Endothelial cell (in vitro differentiated cells): Measurements from ENCODE around the gene ZFR. TPM values are rescaled to one million over a fixed set of nuclear protein-coding genes. Genes with fewer than 3 reads are reported as not detected.
A peak's percentile ranks its signal among the peaks of the same experiment; 100 is the strongest.

ENCODE experiments used
- DNase-seq: peaks from one replicate; pipeline ENCODE4 v3.0.0; 2021; ENCODE audit warnings: low spot score
- H3K27ac Mint-ChIP-seq: one replicate; pipeline ENCODE4 v1.8.0; 2021; ENCODE audit warnings: mixed read lengths, inconsistent platforms; ENCODE audit not compliant: unreplicated experiment
- H3K27me3 Mint-ChIP-seq: one replicate; pipeline ENCODE4 v1.8.0; 2021; ENCODE audit warnings: mild to moderate bottlenecking, moderate library complexity, mixed read lengths, inconsistent platforms; ENCODE audit not compliant: unreplicated experiment
- H3K36me3 Mint-ChIP-seq: one replicate; pipeline ENCODE4 v1.8.0; 2021; ENCODE audit warnings: mild to moderate bottlenecking, low read depth, mixed read lengths, inconsistent platforms; ENCODE audit not compliant: unreplicated experiment
- H3K4me1 Mint-ChIP-seq: one replicate; pipeline ENCODE4 v1.8.0; 2021; ENCODE audit warnings: mild to moderate bottlenecking, mixed read lengths, inconsistent platforms; ENCODE audit not compliant: unreplicated experiment
- H3K4me3 Mint-ChIP-seq: one replicate; pipeline ENCODE4 v1.8.0; 2021; ENCODE audit warnings: mild to moderate bottlenecking, mixed read lengths, inconsistent platforms; ENCODE audit not compliant: unreplicated experiment
- H3K9me3 Mint-ChIP-seq: one replicate; pipeline ENCODE4 v1.8.0; 2021; ENCODE audit warnings: mixed read lengths, inconsistent platforms; ENCODE audit not compliant: unreplicated experiment
- CTCF ChIP-seq: fragments of 200-600 bp; sonication (generic); IDR thresholded peaks from one replicate; pipeline ENCODE4 v1.5.0; 2021; ENCODE audit warnings: antibody characterized with exemption; ENCODE audit not compliant: unreplicated experiment
- total RNA-seq: library from RNA; stranded (reverse); fragmentation: NEBNext Ultra II Directional; extraction: Animal tissue kit (Norgen Biotek cat#: 25700); gene quantifications from one replicate; pipeline ENCODE4 v1.2.1, GENCODE V29; 2021; ENCODE audit not compliant: unreplicated experiment

Gene ZFR
- total RNA-seq, 1 donor from 2014 or later = 72.9 TPM

- no peak for TF ChIP-seq CTCF
- Mint-ChIP-seq H3K4me1 (no peaks in the 10 kb centered on the region), H3K4me3 (no peak overlapping the region), H3K27ac (no peak overlapping the region), H3K9me3 (no peaks in the 10 kb centered on the region), H3K27me3 (peaks cover 4% of the 10 kb centered on the region), H3K36me3 (peaks cover 23% of the 10 kb centered on the region)
- DNase-seq = no peak
Measured at GRCh38 chr5:32383586-32383985, 61.0 kb downstream of the ZFR start.

GRCh38 chr5:32383065-32383464, 61.5 kb downstream of the ZFR start:
- peaks cover 4% of the 10 kb centered on the region for H3K27me3 Mint-ChIP-seq
- no peak for TF ChIP-seq CTCF
- no peaks in the 10 kb centered on the region for H3K9me3 Mint-ChIP-seq
- H3K36me3 Mint-ChIP-seq = peaks cover 19% of the 10 kb centered on the region
- H3K4me1 Mint-ChIP-seq = no peaks in the 10 kb centered on the region
- H3K4me3 Mint-ChIP-seq = no peak overlapping the region
- no peak for DNase-seq
- no peak overlapping the region for H3K27ac Mint-ChIP-seq

GRCh38 chr5:32379421-32379820, 65.1 kb downstream of the ZFR start:
- TF ChIP-seq CTCF = no peak
- no peak overlapping the region for H3K27ac Mint-ChIP-seq
- DNase-seq = no peak
- peaks cover 6% of the 10 kb centered on the region for H3K27me3 Mint-ChIP-seq
- H3K36me3 Mint-ChIP-seq = peaks cover 10% of the 10 kb centered on the region
- H3K4me3 Mint-ChIP-seq = no peak overlapping the region
- H3K9me3 Mint-ChIP-seq = no peaks in the 10 kb centered on the region
- H3K4me1 Mint-ChIP-seq = no peaks in the 10 kb centered on the region

GRCh38 chr5:32378966-32379365, 65.6 kb downstream of the ZFR start:
- H3K27ac Mint-ChIP-seq = peak overlapping the region; percentile 26
- no peak for DNase-seq
- H3K36me3 Mint-ChIP-seq = peaks cover 11% of the 10 kb centered on the region
- H3K27me3 Mint-ChIP-seq = peaks cover 6% of the 10 kb centered on the region
- no peak for TF ChIP-seq CTCF
- H3K4me1 Mint-ChIP-seq = no peaks in the 10 kb centered on the region
- H3K9me3 Mint-ChIP-seq = no peaks in the 10 kb centered on the region
- no peak overlapping the region for H3K4me3 Mint-ChIP-seq

GRCh38 chr5:32369542-32370155, 74.9 kb downstream of the ZFR start:
- Mint-ChIP-seq H3K4me1 (peaks cover 7% of the 10 kb centered on the region), H3K9me3 (no peaks in the 10 kb centered on the region), H3K27me3 (peaks cover 4% of the 10 kb centered on the region), H3K4me3 (no peak overlapping the region), H3K36me3 (peaks cover 30% of the 10 kb centered on the region), H3K27ac (no peak overlapping the region)
- no peak for TF ChIP-seq CTCF
- no peak for DNase-seq
